Urinary bladder (tissue), 4 donors: ENCODE data around the gene BSCL2. TPM values are rescaled to one million over a fixed set of nuclear protein-coding genes. Genes with fewer than 3 reads are reported as not detected.

ENCODE experiments used
- DNase-seq: peaks from one replicate; pipeline ENCODE4 v3.0.0-alpha.2; 2015; ENCODE audit errors: extremely low spot score
- H3K27ac ChIP-seq: one replicate; pipeline ENCODE4 v1.5.1; 2013; ENCODE audit warnings: low read depth, mild to moderate bottlenecking, moderate library complexity
- H3K36me3 ChIP-seq: one replicate; pipeline ENCODE4 v1.6.1; 2013; ENCODE audit warnings: mild to moderate bottlenecking, moderate library complexity; ENCODE audit not compliant: insufficient read depth
- H3K4me1 ChIP-seq: one replicate; pipeline ENCODE4 v1.6.1; 2013; ENCODE audit warnings: mild to moderate bottlenecking, moderate library complexity; ENCODE audit not compliant: insufficient read depth
- H3K4me3 ChIP-seq: one replicate; pipeline ENCODE4 v1.5.1; 2013; ENCODE audit warnings: low read depth, low read length
- WGBS: extraction: QIAGEN DNeasy Blood & Tissue Kit; methylation state at CpG from one replicate; pipeline ENCODE4 v1.1.7; 2013; 5-methylcytosine and 5-hydroxymethylcytosine counted together
- polyA plus RNA-seq: library from polyadenylated mRNA; stranded (reverse); fragments of 200-250 nt; gene quantifications from one replicate; pipeline ENCODE4 v1.2.3, GENCODE V29; 2013
- total RNA-seq: library from RNA; depleted of rRNA; stranded (reverse); fragments of >200 nt; gene quantifications from one replicate; pipeline ENCODE4 v1.2.3, GENCODE V29; 2014
- donor health status: healthy with polysubstance abuse.
- donor health status: healthy.

BSCL2 gene
- total and polyA plus RNA-seq, 2 donors: 25.6 to 52.6 TPM

DNA sequence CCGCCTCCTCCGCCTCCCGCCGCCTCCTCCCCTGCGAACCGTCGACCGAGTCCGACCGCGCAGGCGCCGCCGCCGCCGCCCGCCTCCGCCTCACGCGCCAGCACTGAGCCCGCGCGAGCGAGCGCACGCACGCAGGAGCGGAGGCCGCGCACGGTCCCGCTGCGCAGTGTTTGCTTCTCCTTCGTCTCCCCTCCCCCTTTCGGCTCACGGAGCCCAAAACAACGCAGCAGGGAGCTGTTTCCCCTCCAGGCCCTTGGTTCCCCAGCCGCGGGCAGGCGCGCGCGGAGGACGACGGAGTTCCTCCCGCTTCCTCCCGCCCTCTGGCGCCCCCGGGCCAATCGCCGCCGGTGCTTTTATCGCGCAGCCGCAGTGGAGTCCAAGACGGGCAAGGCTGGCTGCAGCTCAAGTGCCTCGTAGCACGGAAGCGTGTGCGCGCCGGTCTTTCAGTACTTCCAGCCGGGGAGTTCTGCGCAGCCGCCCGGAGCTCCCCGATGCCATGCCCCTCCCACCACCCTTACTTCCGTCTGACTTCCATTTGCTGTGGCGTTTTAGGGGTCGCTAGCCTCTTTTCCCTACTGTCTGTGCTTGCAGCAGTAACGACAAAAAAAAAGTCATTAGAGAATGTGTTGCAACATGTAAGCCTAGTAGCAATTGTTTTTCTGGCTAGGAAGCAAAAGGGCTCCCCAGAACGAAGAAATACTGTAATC, 20.1 kb upstream of the BSCL2 start, which contains the start of gene HNRNPUL2:
TSS of gene HNRNPUL2 (minus strand) at position 293 of the 707 bp plus-strand sequence. CDS start 301 bp downstream, outside the sequence.
- under 1% methylated on average over 72 of the region's 72 CpGs for WGBS
- Histone ChIP-seq H3K4me3 (peak within 1 kb of the TSS; percentile 93), H3K4me1 (peaks cover 4% of the 10 kb centered on the region), H3K36me3 (peaks cover 6% of the 10 kb centered on the region), H3K27ac (peak within 1 kb of the TSS; percentile 92)
- peak; percentile 98 for DNase-seq

DNA sequence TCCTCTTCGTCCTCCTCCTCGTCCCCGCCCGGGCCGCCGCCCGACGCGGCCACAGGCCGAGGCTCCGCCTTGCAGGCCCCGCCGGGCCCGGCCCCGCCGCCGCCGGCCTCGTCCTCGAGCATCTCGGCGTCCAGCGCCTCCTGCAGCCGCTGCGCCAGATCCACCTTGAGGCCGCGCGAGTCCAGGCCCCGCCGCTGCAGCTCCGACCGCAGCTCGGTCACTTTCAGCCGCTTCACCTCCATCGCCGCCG, 19.6 kb upstream of the BSCL2 start:
- Histone ChIP-seq H3K27ac (peak overlapping the region; percentile 92), H3K4me1 (peaks cover 4% of the 10 kb centered on the region), H3K36me3 (peaks cover 9% of the 10 kb centered on the region), H3K4me3 (peak overlapping the region; percentile 93)
- DNase-seq: no peak
- under 1% methylated on average over 37 of the region's 37 CpGs for WGBS

DNA sequence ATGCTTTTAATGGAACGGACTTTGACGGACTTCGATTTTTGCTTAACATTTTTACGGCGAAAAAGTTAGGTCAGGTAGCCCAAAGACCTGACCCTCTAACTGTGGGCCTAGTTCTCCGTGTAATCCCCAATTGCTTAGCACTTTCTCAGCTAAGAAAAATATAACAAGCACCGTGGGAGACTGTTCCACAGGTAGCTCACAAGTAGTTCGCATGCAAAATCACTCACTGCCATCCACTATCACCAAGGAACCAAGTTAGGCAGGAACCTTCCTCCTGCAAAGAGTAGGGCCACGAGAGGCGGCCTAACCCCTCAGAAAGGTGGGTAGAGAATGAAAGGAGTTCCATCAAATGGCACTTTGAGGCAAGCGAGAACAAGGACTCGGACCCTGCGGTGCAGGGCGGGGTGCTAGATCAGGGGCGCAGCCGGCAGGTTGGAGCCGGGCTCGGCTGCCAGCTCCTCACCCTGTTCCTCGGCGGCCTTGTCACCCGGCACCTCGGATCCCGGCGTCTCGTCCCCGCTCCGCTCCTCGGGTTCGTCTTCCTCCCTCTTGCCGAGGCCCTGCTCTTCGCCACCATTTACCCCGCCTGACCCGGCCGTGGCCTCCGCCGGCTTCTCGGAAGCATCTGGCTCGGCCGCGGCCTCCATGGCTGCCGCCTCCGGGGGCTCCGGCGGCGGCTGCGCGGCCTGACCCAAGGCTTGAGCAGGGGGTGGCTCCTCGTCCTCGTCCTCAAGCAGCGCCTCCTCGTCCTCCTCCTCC, 19.1 kb upstream of the BSCL2 start:
- Histone ChIP-seq H3K4me3 (peak overlapping the region; percentile 93), H3K36me3 (peaks cover 7% of the 10 kb centered on the region), H3K27ac (peak overlapping the region; percentile 92), H3K4me1 (peaks cover 4% of the 10 kb centered on the region)
- WGBS: under 1% methylated on average over 51 of the region's 51 CpGs
- DNase-seq: no peak

DNA sequence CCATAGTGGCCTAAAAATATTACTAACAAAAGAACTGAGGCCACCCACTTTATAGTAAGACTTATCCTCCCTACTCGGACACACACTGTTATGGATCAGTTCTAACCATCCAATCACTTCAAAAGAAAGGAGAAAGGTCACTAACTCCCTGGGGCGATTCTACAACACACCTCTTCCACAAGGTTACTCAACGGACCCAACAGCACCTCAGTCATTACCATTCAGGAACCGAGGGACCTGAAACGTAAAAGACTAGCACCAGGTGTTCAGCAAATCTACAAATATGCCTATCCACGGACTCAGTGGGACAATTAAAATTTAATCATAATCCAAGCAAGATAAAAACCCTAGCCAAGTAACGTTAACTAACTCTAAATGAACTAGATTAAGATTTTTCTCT, 18.4 kb upstream of the BSCL2 start:
- Histone ChIP-seq H3K36me3 (peaks cover 10% of the 10 kb centered on the region), H3K27ac (no peak overlapping the region), H3K4me1 (peaks cover 4% of the 10 kb centered on the region), H3K4me3 (peak overlapping the region; percentile 93)
- no peak for DNase-seq
- WGBS: under 1% methylated on average over 7 of the region's 7 CpGs

DNA sequence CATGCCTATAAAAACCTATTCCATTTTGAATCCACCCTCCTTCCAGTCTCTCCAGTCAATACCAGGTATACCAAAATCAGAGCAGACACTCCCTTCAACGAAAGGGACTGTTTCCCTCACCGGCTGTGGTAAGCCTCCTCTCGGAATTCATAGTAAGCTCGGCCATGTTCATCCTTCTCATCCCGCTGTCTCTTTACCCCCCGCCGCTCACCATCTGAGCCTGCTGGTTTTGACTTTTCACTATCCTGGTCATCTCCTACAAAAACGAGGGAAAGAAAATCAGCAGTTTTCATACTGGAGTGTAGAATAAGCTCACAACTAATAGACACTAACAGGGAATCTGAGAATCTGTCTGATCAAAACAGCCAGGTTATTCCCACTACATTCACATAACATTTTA, 16.9 kb upstream of the BSCL2 start:
- DNase-seq: no peak
- Histone ChIP-seq H3K36me3 (peaks cover 17% of the 10 kb centered on the region), H3K4me1 (peaks cover 4% of the 10 kb centered on the region), H3K4me3 (no peak overlapping the region), H3K27ac (no peak overlapping the region)
- 42% methylated on average over 8 of the region's 8 CpGs for WGBS

DNA sequence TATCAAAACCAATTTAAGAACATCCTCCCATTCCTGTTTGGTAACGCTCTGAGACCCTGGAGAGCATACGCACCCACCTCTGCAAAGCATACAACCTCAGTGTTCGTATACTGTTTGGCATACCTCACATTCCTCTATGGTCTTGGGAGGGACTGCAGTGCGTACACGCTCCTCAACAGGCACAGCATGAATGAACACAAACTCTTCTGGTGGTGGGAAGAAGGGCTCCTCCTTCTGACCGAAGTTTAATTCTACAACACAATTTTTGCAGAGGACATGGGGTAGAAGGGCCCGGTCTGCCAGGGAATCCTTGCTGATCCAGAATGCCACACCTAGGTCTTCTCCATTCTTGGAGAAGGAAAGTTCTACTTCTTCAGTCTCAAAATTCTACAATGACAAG, 14.8 kb upstream of the BSCL2 start:
- no peak overlapping the region for H3K4me3 ChIP-seq
- peaks cover 20% of the 10 kb centered on the region for H3K36me3 ChIP-seq
- peaks cover 4% of the 10 kb centered on the region for H3K4me1 ChIP-seq
- no peak for DNase-seq
- WGBS: 66% methylated on average over 7 of the region's 7 CpGs
- no peak overlapping the region for H3K27ac ChIP-seq

DNA sequence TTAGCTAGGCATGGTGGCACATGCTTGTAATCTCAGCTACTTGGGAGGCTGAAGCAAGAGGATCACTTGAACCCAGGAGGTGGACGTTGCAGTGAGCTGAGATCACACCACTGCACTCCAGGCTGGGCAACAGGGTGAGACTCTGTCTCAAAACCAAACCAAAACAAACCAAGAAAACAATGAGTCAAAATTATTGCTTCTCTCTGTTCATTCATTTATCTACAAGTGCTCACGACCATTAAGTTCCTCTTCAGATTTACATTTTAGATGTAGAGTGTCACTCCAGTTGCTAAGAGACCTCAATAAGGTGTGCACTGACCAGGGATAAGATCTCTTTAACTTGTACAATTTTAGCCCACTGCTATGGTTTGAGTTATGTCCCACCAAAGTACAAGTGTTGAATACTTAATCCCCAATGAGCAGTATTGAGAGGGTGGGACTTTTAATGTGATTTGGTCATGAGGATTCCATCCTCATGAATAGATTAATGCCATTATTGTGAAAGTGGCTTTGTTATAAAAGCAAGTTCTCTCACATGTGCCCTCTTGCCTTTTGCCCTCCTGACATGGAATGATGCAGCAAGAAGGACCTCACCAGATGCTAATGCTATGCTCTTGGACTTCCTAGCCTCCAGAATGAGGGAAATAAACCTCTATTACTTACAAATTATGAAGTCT, 12.2 kb upstream of the BSCL2 start:
- no peak overlapping the region for H3K27ac ChIP-seq
- H3K4me3 ChIP-seq: no peak overlapping the region
- 78% methylated on average over 2 of the region's 2 CpGs for WGBS
- peaks cover 27% of the 10 kb centered on the region for H3K36me3 ChIP-seq
- peaks cover 4% of the 10 kb centered on the region for H3K4me1 ChIP-seq
- no peak for DNase-seq

DNA sequence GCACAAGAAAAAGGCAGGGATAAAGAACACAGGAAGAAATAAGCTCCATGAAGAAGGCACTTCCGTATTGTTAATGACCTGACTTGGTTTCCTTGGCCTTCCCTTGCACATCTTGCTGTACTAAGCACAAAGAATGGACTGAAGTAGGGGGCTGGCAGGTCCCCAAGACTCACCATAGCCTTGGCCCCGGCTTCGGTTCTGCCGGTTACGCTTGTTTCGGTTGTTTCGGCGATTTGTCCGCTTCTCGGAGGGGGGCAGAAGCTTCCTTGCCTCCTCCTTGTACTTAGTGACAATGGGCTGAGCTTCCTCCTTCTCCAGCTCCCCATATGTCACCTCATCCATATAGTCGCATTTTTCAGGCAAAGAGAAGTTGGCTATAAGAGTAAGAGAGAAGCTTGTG, 9.6 kb upstream of the BSCL2 start:
- peaks cover 22% of the 10 kb centered on the region for H3K36me3 ChIP-seq

DNA sequence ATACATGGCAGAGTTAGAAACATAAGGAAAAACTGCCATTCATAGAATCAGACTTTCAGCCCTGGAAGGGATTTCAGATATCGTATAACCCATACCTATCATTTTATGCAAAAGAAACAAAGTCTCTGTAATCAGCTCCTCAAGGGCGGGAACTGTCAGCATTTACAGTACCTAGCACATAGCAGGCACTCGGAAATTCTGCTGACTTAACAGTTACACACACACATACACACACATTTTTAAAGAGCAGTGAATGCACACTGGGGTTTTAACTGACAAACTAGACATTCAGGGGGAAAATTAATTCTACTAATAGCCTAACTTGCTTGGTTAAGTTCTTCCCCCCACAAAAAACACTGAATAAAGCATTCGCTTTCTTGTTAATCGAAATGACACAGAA, 9.0 kb upstream of the BSCL2 start:
- peaks cover 22% of the 10 kb centered on the region for H3K36me3 ChIP-seq

More for the DNA sequence above, 9.6 kb upstream of the BSCL2 start:
- DNase-seq: no peak
- no peak overlapping the region for H3K4me3 ChIP-seq
- 95% methylated on average over 11 of the region's 11 CpGs for WGBS
- H3K4me1 ChIP-seq: no peaks in the 10 kb centered on the region
- H3K27ac ChIP-seq: no peak overlapping the region

DNA sequence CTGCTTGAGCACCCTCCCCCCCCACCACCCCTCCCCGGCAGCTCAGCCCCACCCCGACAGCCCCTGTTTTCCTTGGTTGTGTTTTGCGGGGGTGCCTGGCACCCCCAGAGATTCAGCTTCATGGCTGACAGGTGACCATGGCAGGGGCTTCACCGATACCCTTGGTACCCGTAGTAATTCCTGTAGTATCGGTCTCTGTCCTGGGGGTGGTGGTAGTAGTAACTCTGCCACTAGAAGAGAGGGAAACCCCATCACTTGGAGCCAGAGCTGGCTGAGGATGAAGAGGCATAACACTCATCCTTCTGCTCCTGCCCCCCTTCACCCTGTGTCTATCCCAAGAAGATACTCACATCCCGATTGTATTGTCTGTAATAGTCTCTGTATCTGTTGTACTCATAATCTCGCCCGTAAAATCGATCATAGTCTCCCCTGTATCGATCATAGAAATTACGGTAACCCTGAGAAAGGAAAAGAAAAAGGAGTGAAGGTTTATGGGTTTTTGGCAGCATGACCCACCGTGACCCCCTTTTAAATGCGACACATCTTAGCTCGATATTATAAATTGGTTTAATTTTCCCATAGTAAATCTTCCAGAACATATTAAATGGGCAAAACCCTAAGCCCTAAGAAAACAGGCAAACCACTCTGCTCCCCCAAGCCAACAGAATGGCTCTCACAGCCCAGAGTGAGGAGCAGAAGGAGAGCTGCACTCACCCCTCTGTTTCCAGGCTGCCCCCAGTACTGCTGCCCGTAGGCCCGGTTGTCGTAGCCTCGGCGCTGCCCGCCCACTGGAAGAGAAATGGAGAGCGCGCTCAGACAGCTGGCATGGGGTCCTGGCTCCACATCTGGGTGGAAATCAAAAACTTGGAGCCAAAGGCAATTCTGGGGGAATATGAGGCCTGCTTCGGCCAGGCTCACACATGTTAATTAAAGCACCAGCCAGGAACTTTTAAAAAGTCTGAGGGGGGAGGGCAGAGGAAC, 8.2 kb upstream of the BSCL2 start:
- H3K4me3 ChIP-seq: no peak overlapping the region
- 90% methylated on average over 24 of the region's 24 CpGs for WGBS
- no peaks in the 10 kb centered on the region for H3K4me1 ChIP-seq
- no peak for DNase-seq
- H3K36me3 ChIP-seq: peaks cover 17% of the 10 kb centered on the region
- no peak overlapping the region for H3K27ac ChIP-seq

More for the DNA sequence above, 9.0 kb upstream of the BSCL2 start:
- no peak for DNase-seq
- Histone ChIP-seq H3K4me1 (no peaks in the 10 kb centered on the region), H3K27ac (no peak overlapping the region), H3K4me3 (no peak overlapping the region)
- 89% methylated on average over 5 of the region's 5 CpGs for WGBS

DNA sequence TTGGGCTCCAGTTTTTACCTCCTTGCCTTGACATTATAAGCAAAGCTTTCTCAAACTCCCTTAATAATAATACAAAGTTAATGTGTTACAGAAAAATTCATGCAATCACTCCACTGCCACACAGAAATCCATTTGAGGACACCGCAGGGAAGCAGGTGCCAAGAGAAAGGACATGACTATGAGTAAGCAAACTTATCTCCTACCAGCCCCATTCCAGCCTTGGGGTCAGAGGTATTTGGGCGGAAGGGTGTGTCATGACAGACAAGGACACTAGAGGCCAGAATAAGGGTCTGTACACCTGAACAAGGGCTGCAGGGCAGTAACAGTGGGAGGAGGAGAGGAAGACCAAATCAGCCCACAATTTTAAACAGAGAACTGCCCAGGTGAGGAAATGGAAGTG, 6.1 kb upstream of the BSCL2 start:
- Histone ChIP-seq H3K27ac (no peak overlapping the region), H3K36me3 (peaks cover 10% of the 10 kb centered on the region), H3K4me3 (no peak overlapping the region), H3K4me1 (no peaks in the 10 kb centered on the region)
- DNase-seq: no peak
- 88% methylated on average over 2 of the region's 2 CpGs for WGBS

DNA sequence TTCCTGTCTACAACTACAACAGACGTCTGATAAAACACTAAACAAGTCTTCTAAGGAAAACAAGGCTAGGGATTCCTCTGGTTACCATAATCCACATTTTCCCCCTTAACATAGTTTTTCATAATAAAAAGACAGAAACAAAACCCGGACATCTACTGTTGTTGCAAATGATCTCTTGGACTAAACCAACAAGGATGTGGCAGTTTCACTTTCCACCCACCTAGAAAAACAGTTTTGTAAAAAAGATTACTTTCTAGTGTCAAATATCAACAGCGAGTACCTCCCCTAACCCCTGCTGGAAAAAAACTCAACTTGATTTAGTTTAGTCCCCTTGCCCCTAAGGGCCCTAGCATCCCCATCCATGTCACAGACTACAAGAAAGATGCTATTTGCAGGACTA, 5.6 kb upstream of the BSCL2 start:
- Histone ChIP-seq H3K36me3 (peaks cover 9% of the 10 kb centered on the region), H3K27ac (no peak overlapping the region)
- 59% methylated on average over 3 of the region's 3 CpGs for WGBS

DNA sequence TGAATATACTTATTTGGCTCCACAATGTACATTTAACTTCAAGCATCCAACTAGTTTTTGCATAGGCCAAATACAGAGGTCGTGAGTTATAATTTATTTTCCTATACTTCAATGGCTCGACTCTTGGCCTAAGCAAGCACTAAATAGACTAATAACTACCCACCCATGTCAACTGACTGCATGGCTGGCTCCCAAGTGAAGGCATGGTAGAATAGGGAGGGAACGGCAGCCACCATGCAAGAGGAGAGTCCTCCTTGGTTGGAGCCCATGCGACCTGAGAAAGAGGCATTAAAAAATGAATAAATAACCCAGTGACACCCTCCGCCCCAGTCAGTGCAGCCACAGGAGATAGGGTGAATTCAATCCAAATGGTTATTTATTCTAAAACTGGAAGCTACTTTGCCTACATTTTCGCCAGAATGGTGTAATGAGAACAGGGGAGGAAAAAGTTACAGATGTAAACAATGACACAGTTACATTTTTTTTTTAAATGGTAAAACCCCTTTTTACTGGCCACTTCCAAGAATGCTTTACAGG, 5.1 kb upstream of the BSCL2 start:
- Histone ChIP-seq H3K4me1 (no peaks in the 10 kb centered on the region), H3K36me3 (peaks cover 7% of the 10 kb centered on the region), H3K27ac (no peak overlapping the region), H3K4me3 (no peak overlapping the region)
- no peak for DNase-seq
- WGBS: 72% methylated on average over 6 of the region's 6 CpGs

More for the DNA sequence above, 5.6 kb upstream of the BSCL2 start:
- no peaks in the 10 kb centered on the region for H3K4me1 ChIP-seq
- H3K4me3 ChIP-seq: no peak overlapping the region
- DNase-seq: no peak
